ENCODE measurements around the gene CCNI.

The CCNI gene

GRCh38 chr4:77074381-77074831 lies 1.4 kb downstream of the CCNI start:
- Histone ChIP-seq H4K20me1 (ENCODE audit: insufficient read depth, low read length) (peaks cover 28% of the 10 kb centered on the region), H2AFZ (ENCODE audit: low read length) (no peak overlapping the region), H3K9ac (ENCODE audit: low read length) (peak overlapping the region; percentile 27; the same call in 1 of the 2 replicates), H3K4me3 (ENCODE audit: low read length) (peak overlapping the region; percentile 71), H3K9me3 (replicated peaks; ENCODE audit: insufficient read depth, low read length) (no peaks in the 10 kb centered on the region), H3F3A (ENCODE audit: insufficient read depth, low read length) (peaks cover 10% of the 10 kb centered on the region; the same call in 1 of the 2 replicates), H3K36me3 (replicated peaks; ENCODE audit: insufficient read depth, low read length) (no peaks in the 10 kb centered on the region), H3K27me3 (replicated peaks; ENCODE audit: insufficient read depth, low read length) (no peaks in the 10 kb centered on the region), H3K9me2 (replicated peaks; ENCODE audit: insufficient read depth, low read length) (no peaks in the 10 kb centered on the region), H3K79me2 (ENCODE audit: low read length) (peaks cover 66% of the 10 kb centered on the region), H3K4me2 (ENCODE audit: low read depth, low read length) (peak overlapping the region; percentile 83), H3K4me1 (ENCODE audit: low read length) (peaks cover 27% of the 10 kb centered on the region), H3K27ac (ENCODE audit: low read length) (no peak overlapping the region)
- TF ChIP-seq EZH2 (optimal IDR thresholded peaks at IDR 0.05; ENCODE audit: low read depth, low read length) (no peak), CTCF (IDR thresholded peaks at IDR 0.05; ENCODE audit: low read length) (no peak), EZH2phosphoT487 (IDR thresholded peaks at IDR 0.05; ENCODE audit: low read length) (no peak)
- DNase-seq, result no peak

GRCh38 chr4:77073981-77074380 lies 1.8 kb downstream of the CCNI start:
- H3K4me2 ChIP-seq (ENCODE audit: low read depth, low read length), result peak overlapping the region; percentile 83
- H3K36me3 ChIP-seq (replicated peaks; ENCODE audit: insufficient read depth, low read length), result no peaks in the 10 kb centered on the region
- H4K20me1 ChIP-seq (ENCODE audit: insufficient read depth, low read length), result peaks cover 29% of the 10 kb centered on the region
- DNase-seq, result no peak
- H3K9ac ChIP-seq (ENCODE audit: low read length), result no peak overlapping the region
- peaks cover 10% of the 10 kb centered on the region; the same call in 1 of the 2 replicates for H3F3A ChIP-seq (ENCODE audit: insufficient read depth, low read length)
- TF ChIP-seq EZH2 (optimal IDR thresholded peaks at IDR 0.05; ENCODE audit: low read depth, low read length) (no peak), CTCF (IDR thresholded peaks at IDR 0.05; ENCODE audit: low read length) (no peak), EZH2phosphoT487 (IDR thresholded peaks at IDR 0.05; ENCODE audit: low read length) (no peak)
- H3K9me2 ChIP-seq (replicated peaks; ENCODE audit: insufficient read depth, low read length), result no peaks in the 10 kb centered on the region
- H3K9me3 ChIP-seq (replicated peaks; ENCODE audit: insufficient read depth, low read length), result no peaks in the 10 kb centered on the region
- H2AFZ ChIP-seq (ENCODE audit: low read length), result no peak overlapping the region
- H3K79me2 ChIP-seq (ENCODE audit: low read length), result peaks cover 69% of the 10 kb centered on the region
- H3K4me3 ChIP-seq (ENCODE audit: low read length), result peak overlapping the region; percentile 71
- H3K27ac ChIP-seq (ENCODE audit: low read length), result no peak overlapping the region
- no peaks in the 10 kb centered on the region for H3K27me3 ChIP-seq (replicated peaks; ENCODE audit: insufficient read depth, low read length)
- peaks cover 27% of the 10 kb centered on the region for H3K4me1 ChIP-seq (ENCODE audit: low read length)

GRCh38 chr4:77073106-77073809 lies 2.5 kb downstream of the CCNI start:
- Histone ChIP-seq H2AFZ (ENCODE audit: low read length) (no peak overlapping the region), H3K4me2 (ENCODE audit: low read depth, low read length) (peak overlapping the region; percentile 83), H3K27me3 (replicated peaks; ENCODE audit: insufficient read depth, low read length) (no peaks in the 10 kb centered on the region), H3F3A (ENCODE audit: insufficient read depth, low read length) (peaks cover 10% of the 10 kb centered on the region; the same call in 1 of the 2 replicates), H3K4me3 (ENCODE audit: low read length) (peak overlapping the region; percentile 71; the same call in 1 of the 2 replicates), H3K4me1 (ENCODE audit: low read length) (peaks cover 27% of the 10 kb centered on the region), H3K36me3 (replicated peaks; ENCODE audit: insufficient read depth, low read length) (no peaks in the 10 kb centered on the region), H3K9ac (ENCODE audit: low read length) (no peak overlapping the region), H3K9me2 (replicated peaks; ENCODE audit: insufficient read depth, low read length) (no peaks in the 10 kb centered on the region), H3K79me2 (ENCODE audit: low read length) (peaks cover 76% of the 10 kb centered on the region), H3K27ac (ENCODE audit: low read length) (no peak overlapping the region), H4K20me1 (ENCODE audit: insufficient read depth, low read length) (peaks cover 36% of the 10 kb centered on the region), H3K9me3 (replicated peaks; ENCODE audit: insufficient read depth, low read length) (no peaks in the 10 kb centered on the region)
- no peak for TF ChIP-seq EZH2 (optimal IDR thresholded peaks at IDR 0.05; ENCODE audit: low read depth, low read length)
- DNase-seq, result no peak

Measured in MM.1S (cell line).